Common myeloid progenitor, CD34-positive (primary cell): ENCODE results near the gene DSC3. TPM values are rescaled to one million over a fixed set of nuclear protein-coding genes. Genes with fewer than 3 reads are reported as not detected.
A peak's percentile ranks its signal among the peaks of the same experiment; 100 is the strongest.

Source experiments
- CTCF ChIA-PET: fragments of 350-600 bp; sonication (Branson Sonifier 250); formaldehyde crosslinking; loops from one replicate; lab custom pipeline; 2021; ENCODE audit warnings: antibody characterized with exemption; lab: Charles Lee
- POLR2A ChIA-PET: fragments of 350-600 bp; sonication (Branson Sonifier 250); formaldehyde crosslinking; loops from one replicate; lab custom pipeline; 2021; ENCODE audit warnings: antibody characterized with exemption; lab: Charles Lee
- DNase-seq, 3 donors: peaks; one replicate each; pipeline versions ENCODE4 v3.0.0 to v3.0.0-alpha.2; 2013
- H3K27ac ChIP-seq, 2 experiments: 1 replicate in 1 of 2; 2 replicates in 1 of 2; pipeline ENCODE4 v1.7.0; 2013; ENCODE audit warnings: inconsistent platforms in 2 of 2, low read length in 2 of 2, mild to moderate bottlenecking in 2 of 2, low read depth in 1 of 2, moderate library complexity in 1 of 2; ENCODE audit not compliant: severe bottlenecking in 2 of 2, insufficient read depth in 1 of 2, poor library complexity in 1 of 2
- H3K27me3 ChIP-seq, 5 experiments: replicated peaks in 2 of 5; 1 replicate in 3 of 5; 2 replicates in 2 of 5; pipeline versions ENCODE4 v1.6.1 to v1.7.0; 2013; ENCODE audit warnings: low read length in 4 of 5, mild to moderate bottlenecking in 2 of 5, moderate library complexity in 2 of 5, inconsistent platforms in 1 of 5; ENCODE audit not compliant: insufficient read depth in 5 of 5, control insufficient read depth in 4 of 5
- H3K36me3 ChIP-seq, 4 experiments: 1 replicate in 2 of 4; 2 replicates in 2 of 4; pipeline versions ENCODE4 v1.6.1 to v1.7.0; 2013; ENCODE audit warnings: low read length in 3 of 4, control low read depth in 1 of 4, mild to moderate bottlenecking in 1 of 4; ENCODE audit not compliant: control insufficient read depth in 4 of 4, insufficient read depth in 4 of 4
- H3K4me1 ChIP-seq, 4 experiments: 1 replicate in 3 of 4; 2 replicates in 1 of 4; pipeline versions ENCODE4 v1.6.1 to v1.7.1; 2013; ENCODE audit warnings: low read length in 3 of 4, mild to moderate bottlenecking in 3 of 4, control low read depth in 1 of 4, inconsistent platforms in 1 of 4, moderate library complexity in 1 of 4; ENCODE audit not compliant: control insufficient read depth in 4 of 4, insufficient read depth in 4 of 4; ENCODE audit errors: control extremely low read depth in 1 of 4
- H3K4me3 ChIP-seq, 7 experiments: 1 replicate in 4 of 7; 2 replicates in 3 of 7; pipeline versions ENCODE4 v1.5.1 to v1.7.0; 2013; ENCODE audit warnings: mild to moderate bottlenecking in 7 of 7, low read length in 6 of 7, moderate library complexity in 6 of 7, inconsistent platforms in 2 of 7, low read depth in 2 of 7, control low read depth in 1 of 7; ENCODE audit not compliant: insufficient read depth in 4 of 7, control insufficient read depth in 1 of 7; ENCODE audit errors: extremely low read depth in 1 of 7
- H3K9me3 ChIP-seq, 5 experiments: 1 replicate in 4 of 5; 2 replicates in 1 of 5; pipeline versions ENCODE4 v1.6.1 to v1.7.1; 2013; ENCODE audit warnings: low read length in 4 of 5, mild to moderate bottlenecking in 2 of 5, inconsistent platforms in 1 of 5, low read depth in 1 of 5, moderate library complexity in 1 of 5; ENCODE audit not compliant: control insufficient read depth in 4 of 5, insufficient read depth in 2 of 5; ENCODE audit errors: control extremely low read depth in 1 of 5
- WGBS: methylation state at CpG from one replicate; pipeline ENCODE4 v1.1.5; 2013; ENCODE audit not compliant: insufficient coverage; 5-methylcytosine and 5-hydroxymethylcytosine counted together
- polyA plus RNA-seq: library from polyadenylated mRNA; unstranded; fragments of 120-200 nt; gene quantifications from one replicate; pipeline ENCODE4 v1.2.1, GENCODE V29; 2013

The DSC3 gene
- not detected for polyA plus RNA-seq

DNA sequence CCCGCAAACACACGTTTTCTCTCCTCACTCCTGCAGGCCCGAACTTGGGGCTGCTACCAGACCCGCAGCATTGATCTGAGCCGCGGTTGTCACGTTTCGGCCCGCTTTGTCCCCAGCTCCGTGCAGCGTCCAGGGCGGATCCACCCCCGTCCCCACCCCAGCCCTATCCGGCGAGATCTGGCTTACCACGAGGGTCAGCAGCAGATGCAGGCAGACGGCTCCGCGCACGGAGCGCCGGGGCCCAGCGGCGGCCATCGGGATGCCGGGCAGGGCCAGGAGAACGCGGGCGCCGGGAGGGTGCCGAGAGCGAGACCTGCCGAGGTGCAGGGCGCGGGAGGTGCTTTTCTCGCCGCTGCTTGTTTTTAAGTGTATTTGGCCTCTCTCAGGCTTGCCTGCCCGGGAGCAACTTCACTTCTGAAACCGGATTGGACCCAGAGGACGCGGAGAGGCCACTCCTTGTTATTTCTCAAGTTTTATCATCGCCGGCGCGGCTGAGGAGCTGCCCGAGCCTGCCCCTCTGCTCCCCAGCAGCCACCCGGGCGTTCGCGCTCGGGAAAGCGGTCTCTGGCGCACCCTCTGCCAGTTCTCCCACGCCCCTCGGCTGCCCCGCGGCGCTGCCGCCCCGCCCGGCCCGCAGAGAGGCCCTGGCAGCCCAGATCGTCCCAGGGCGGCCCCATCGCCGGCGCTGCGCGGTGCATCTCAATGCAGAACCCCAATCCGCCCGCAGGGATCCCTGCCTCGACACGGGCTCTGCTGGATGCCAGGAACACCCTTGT is at the start of gene DSC3:
DSC3 (minus strand) TSS at position 337 of the 776 bp plus-strand sequence; CDS start at position 255, 82 bp downstream.
- peaks cover 0 to 8% (median 0%) of the 10 kb centered on the region in 5 experiments for H3K9me3 ChIP-seq
- H3K4me1 ChIP-seq: peaks cover 0 to 22% (median 13%) of the 10 kb centered on the region in 4 experiments
- peak within 1 kb of the TSS in 5 of 7 experiments; percentile 32 to 67 (median 50) for H3K4me3 ChIP-seq
- 2% methylated on average over 68 of the region's 73 CpGs for WGBS
- POLR2A ChIA-PET: no interaction called here
- H3K27ac ChIP-seq: no peak within 1 kb of the TSS
- peaks cover 30 to 95% (median 40%) of the 10 kb centered on the region in 5 experiments for H3K27me3 ChIP-seq
- peak in 2 of 3 donors; percentile 40 to 51 for DNase-seq
- H3K36me3 ChIP-seq: no peaks in the 10 kb centered on the region
- CTCF ChIA-PET: interaction anchor here (1.0 kb wide), 1 partner anchor 11 kb away, joined by 5 read pairs; no protein-coding TSS in a partner anchor

DNA sequence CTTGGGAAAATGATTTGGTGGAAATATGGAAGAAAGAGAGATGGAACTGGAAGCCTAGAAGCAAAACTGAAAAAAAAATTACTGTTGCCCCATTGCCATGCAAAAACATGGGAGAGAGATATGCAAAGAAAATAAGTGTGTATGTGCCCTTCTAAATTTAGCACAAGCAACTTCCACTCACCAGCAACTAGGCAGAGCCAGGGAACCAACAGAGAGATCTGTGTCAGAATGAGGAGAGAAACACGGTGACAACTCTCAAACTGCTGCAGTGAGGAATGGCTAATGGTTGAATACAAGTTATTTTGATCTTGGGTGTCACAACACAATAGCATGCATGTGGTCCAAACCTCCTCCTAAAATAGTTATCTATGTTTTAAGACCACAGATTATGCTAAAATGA is 48.8 kb upstream of the DSC3 start:
- 80% methylated on average over 1 of the region's 1 CpG for WGBS
- ChIA-PET CTCF (no interaction called here), POLR2A (no interaction called here)
- Histone ChIP-seq H3K36me3 (no peaks in the 10 kb centered on the region), H3K4me3 (no peak overlapping the region), H3K27ac (no peak overlapping the region), H3K9me3 (no peaks in the 10 kb centered on the region), H3K4me1 (no peaks in the 10 kb centered on the region), H3K27me3 (no peaks in the 10 kb centered on the region)
- DNase-seq: no peak

DNA sequence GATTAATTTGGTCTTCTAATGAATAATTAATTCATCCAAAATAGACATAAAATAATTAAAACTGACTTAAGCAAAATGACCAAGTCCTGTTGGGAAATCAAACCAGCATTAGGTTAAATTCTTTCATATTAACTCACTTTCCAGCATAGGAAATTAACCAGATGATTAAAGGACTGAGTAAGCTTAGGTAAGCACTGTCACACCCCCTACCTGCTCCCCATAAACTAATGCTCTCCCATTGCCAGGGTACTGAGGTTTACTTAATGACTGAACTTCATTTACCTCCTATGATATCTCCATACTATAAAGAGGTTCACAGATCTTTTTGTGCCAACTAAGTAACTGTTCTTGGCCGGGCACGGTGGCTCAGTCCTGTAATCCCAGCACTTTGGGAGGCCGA is 46.0 kb upstream of the DSC3 start:
- Histone ChIP-seq H3K4me3 (no peak overlapping the region), H3K27ac (no peak overlapping the region), H3K36me3 (no peaks in the 10 kb centered on the region), H3K27me3 (no peaks in the 10 kb centered on the region), H3K4me1 (no peaks in the 10 kb centered on the region), H3K9me3 (no peaks in the 10 kb centered on the region)
- WGBS: 90% methylated on average over 2 of the region's 3 CpGs
- POLR2A ChIA-PET: no interaction called here
- DNase-seq: no peak
- CTCF ChIA-PET: no interaction called here

DNA sequence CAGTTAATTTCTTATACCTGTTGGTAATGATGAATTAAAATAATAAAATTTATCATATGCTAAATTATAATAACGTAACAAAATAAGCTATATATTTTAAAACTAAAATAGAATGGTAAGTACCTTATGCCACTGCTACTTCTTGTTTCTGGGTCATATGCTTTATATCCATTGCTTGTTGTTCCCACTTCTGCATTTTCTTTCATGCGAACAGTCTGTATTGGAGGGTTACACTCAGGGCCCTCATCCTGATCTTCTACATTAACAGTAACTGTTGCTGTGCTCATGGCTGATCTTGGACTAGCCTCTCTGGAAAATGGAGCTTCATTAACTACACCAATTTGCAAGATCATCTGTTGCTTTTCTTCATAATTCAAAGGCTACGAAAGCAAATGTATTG is 37.4 kb upstream of the DSC3 start:
- no peak overlapping the region for H3K4me3 ChIP-seq
- no peaks in the 10 kb centered on the region for H3K27me3 ChIP-seq
- no peak overlapping the region for H3K27ac ChIP-seq
- DNase-seq: no peak
- H3K36me3 ChIP-seq: no peaks in the 10 kb centered on the region
- ChIA-PET CTCF (no interaction called here), POLR2A (no interaction called here)
- WGBS: 82% methylated on average over 1 of the region's 3 CpGs
- H3K9me3 ChIP-seq: peaks cover 0 to 2% (median 0%) of the 10 kb centered on the region in 5 experiments
- H3K4me1 ChIP-seq: no peaks in the 10 kb centered on the region

DNA sequence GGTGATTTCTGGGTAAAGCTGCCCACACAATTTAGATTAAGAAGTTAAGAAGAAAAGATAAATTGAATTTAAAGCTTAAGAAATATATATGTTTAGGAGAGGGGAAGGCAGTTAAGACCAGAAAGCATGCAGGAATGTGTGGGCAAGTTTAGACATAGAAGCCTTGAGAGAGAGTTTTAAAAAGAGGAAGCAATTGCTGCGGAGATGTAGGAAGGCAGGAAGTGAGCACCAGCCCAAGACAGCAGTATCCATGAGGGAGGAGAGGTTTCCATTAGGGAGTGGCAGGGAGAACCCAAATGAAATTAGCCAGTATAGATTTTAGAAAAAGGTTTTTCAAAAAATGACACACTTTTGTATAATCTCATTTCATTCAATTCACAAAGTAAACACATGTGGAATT is 35.3 kb upstream of the DSC3 start:
- Histone ChIP-seq H3K4me3 (no peak overlapping the region), H3K4me1 (no peaks in the 10 kb centered on the region), H3K27me3 (no peaks in the 10 kb centered on the region), H3K27ac (no peak overlapping the region), H3K9me3 (peaks cover 0 to 2% (median 0%) of the 10 kb centered on the region in 5 experiments), H3K36me3 (no peaks in the 10 kb centered on the region)
- WGBS: 8% methylated on average over 1 of the region's 1 CpG
- DNase-seq: peak in 1 of 3 donors; percentile 10
- CTCF ChIA-PET: interaction anchor here (1.2 kb wide), 1 partner anchor 16 kb away, joined by 3 read pairs; no protein-coding TSS in a partner anchor
- POLR2A ChIA-PET: interaction anchor here (0.8 kb wide), 1 partner anchor 1034 kb away, joined by 3 read pairs; no protein-coding TSS in a partner anchor

DNA sequence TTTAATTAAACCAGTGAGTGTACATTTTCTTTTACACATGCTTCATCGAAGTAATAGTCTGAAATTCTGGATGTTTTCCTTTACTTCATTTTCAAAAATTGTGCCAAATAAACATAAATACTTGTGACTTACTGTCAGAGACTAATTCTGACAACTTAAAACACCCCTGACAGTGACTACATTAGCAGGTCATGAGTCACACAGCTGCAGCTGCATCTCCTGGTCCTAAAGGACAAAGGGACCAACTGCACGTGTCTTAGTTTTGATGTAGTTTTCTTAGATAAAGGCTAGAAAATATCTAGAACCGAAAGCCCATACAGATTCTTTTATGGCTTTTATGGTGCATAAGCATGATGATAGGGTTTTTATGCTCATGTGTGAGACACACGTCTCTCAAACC is 29.6 kb upstream of the DSC3 start:
- POLR2A ChIA-PET: no interaction called here
- CTCF ChIA-PET: interaction anchor here (1.3 kb wide), 1 partner anchor 8 kb away, joined by 3 read pairs; no protein-coding TSS in a partner anchor
- no peak for DNase-seq
- H3K4me3 ChIP-seq: no peak overlapping the region
- H3K4me1 ChIP-seq: no peaks in the 10 kb centered on the region
- peaks cover 0 to 2% (median 0%) of the 10 kb centered on the region in 5 experiments for H3K9me3 ChIP-seq
- no CpG with 5 or more reads among the region's 4 CpGs for WGBS
- H3K36me3 ChIP-seq: no peaks in the 10 kb centered on the region
- H3K27me3 ChIP-seq: no peaks in the 10 kb centered on the region
- no peak overlapping the region for H3K27ac ChIP-seq

DNA sequence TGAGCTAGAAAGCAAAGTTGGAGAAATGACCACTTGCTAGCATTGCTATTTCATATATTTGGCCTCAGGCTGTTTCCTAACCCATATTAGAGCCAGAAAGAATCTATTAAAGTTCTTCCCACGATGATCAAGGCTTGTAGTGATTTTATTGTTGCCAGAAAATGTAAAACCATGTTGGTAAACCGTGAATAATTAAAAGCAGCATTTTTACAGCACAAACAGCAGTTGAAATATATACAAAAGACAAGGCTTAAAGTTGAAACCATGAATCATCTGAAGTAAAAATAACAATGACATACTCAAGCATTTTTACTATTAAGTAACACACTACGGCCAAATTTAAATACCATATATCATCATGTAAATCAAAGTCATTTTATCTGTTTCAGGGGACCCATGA is 27.7 kb upstream of the DSC3 start:
- no peaks in the 10 kb centered on the region for H3K9me3 ChIP-seq
- no peaks in the 10 kb centered on the region for H3K4me1 ChIP-seq
- no peak overlapping the region for H3K27ac ChIP-seq
- no peak for DNase-seq
- no CpG with 5 or more reads among the region's 3 CpGs for WGBS
- H3K4me3 ChIP-seq: no peak overlapping the region
- H3K36me3 ChIP-seq: no peaks in the 10 kb centered on the region
- ChIA-PET CTCF (no interaction called here), POLR2A (no interaction called here)
- H3K27me3 ChIP-seq: no peaks in the 10 kb centered on the region
